HG02938 (cell line): ENCODE measurements around the gene STXBP4.

ENCODE experiments used
- ATAC-seq: cut with Tn5 transposase; IDR thresholded peaks from one replicate; pipeline ENCODE4 v1.9.1; 2021; ENCODE audit warnings: mild to moderate bottlenecking, moderate library complexity; ENCODE audit not compliant: unreplicated experiment

Gene STXBP4

GRCh38 chr17:54968262-54968987 is at the start of gene STXBP4, which contains the start of gene COX11:
STXBP4 (plus strand) TSS chr17:54968765; CDS start chr17:54986220, 17,455 bp downstream.
COX11 (minus strand) TSS chr17:54968654; CDS start chr17:54968646, 8 bp downstream.
- ATAC-seq, result peak; percentile 79

- ATAC-seq, result no peak
These were observed 49.1 kb upstream of the STXBP4 start for GRCh38 chr17:54919425-54919824.

GRCh38 chr17:54920819-54921218 is 47.7 kb upstream of the STXBP4 start:
- ATAC-seq, result no peak

GRCh38 chr17:54924405-54924804 is 44.2 kb upstream of the STXBP4 start:
- no peak for ATAC-seq

GRCh38 chr17:54927525-54927924 is 41.0 kb upstream of the STXBP4 start:
- ATAC-seq, result no peak

- no peak for ATAC-seq
These were observed 35.9 kb upstream of the STXBP4 start for GRCh38 chr17:54932711-54933110.

- no peak for ATAC-seq
These were observed 34.6 kb upstream of the STXBP4 start for GRCh38 chr17:54933921-54934320.

- no peak for ATAC-seq
These were observed 33.1 kb upstream of the STXBP4 start for GRCh38 chr17:54935471-54935870.

GRCh38 chr17:54937018-54937417 is 31.5 kb upstream of the STXBP4 start:
- no peak for ATAC-seq

- ATAC-seq, result no peak
These were observed 31.1 kb upstream of the STXBP4 start for GRCh38 chr17:54937426-54937825.

- no peak for ATAC-seq
These were observed 27.3 kb upstream of the STXBP4 start for GRCh38 chr17:54941285-54941684.

GRCh38 chr17:54944796-54945195 is 23.8 kb upstream of the STXBP4 start:
- ATAC-seq, result no peak

GRCh38 chr17:54945231-54945630 is 23.3 kb upstream of the STXBP4 start:
- ATAC-seq, result no peak

- ATAC-seq, result no peak
These were observed 22.9 kb upstream of the STXBP4 start for GRCh38 chr17:54945671-54946070.

GRCh38 chr17:54947396-54947795 is 21.2 kb upstream of the STXBP4 start:
- ATAC-seq, result no peak

- ATAC-seq, result no peak
These were observed 20.2 kb upstream of the STXBP4 start for GRCh38 chr17:54948380-54948779.

GRCh38 chr17:54950116-54950515 is 18.4 kb upstream of the STXBP4 start:
- no peak for ATAC-seq

- no peak for ATAC-seq
These were observed 17.3 kb upstream of the STXBP4 start for GRCh38 chr17:54951286-54951685.

- ATAC-seq, result no peak
These were observed 11.8 kb upstream of the STXBP4 start for GRCh38 chr17:54956791-54957190.

- ATAC-seq, result peak; percentile 22
These were observed 824 bp upstream of the STXBP4 start for GRCh38 chr17:54967621-54968261.

GRCh38 chr17:54968988-54969332 is 395 bp downstream of the STXBP4 start:
- ATAC-seq, result peak; percentile 27
